Osteoblast (primary cell): ENCODE measurements around the gene PLSCR3. TPM values are rescaled to one million over a fixed set of nuclear protein-coding genes. Genes with fewer than 3 reads are reported as not detected.
"Not testable (repeated sequence)": the region's sequence is repeated elsewhere in the genome, so short reads cannot be mapped to it uniquely, and the experiment has no call there.

Experiments used
- DNase-seq: peaks from one replicate; pipeline ENCODE4 v3.0.0; 2011; ENCODE audit warnings: low spot score, mixed read lengths; ENCODE audit not compliant: insufficient read length; ENCODE audit errors: missing footprints
- H2AFZ ChIP-seq: 2 replicates; pipeline ENCODE4 v1.6.0; 2011; ENCODE audit warnings: mild to moderate bottlenecking, low read length
- H3K27ac ChIP-seq: 2 replicates; pipeline ENCODE4 v1.5.1; 2011; ENCODE audit warnings: mild to moderate bottlenecking, low read depth, low read length, moderate library complexity
- H3K27me3 ChIP-seq: 2 replicates; pipeline ENCODE4 v1.6.0; 2012; ENCODE audit warnings: mild to moderate bottlenecking, control low read depth, inconsistent platforms, low read length, moderate library complexity; ENCODE audit not compliant: insufficient read depth
- H3K36me3 ChIP-seq: 2 replicates; pipeline ENCODE4 v1.5.1; 2011; ENCODE audit warnings: mild to moderate bottlenecking, low read length, control low read depth, moderate library complexity; ENCODE audit not compliant: insufficient read depth
- H3K4me1 ChIP-seq: 2 replicates; pipeline ENCODE4 v1.5.1; 2011; ENCODE audit warnings: mild to moderate bottlenecking, low read length, control low read depth, moderate library complexity; ENCODE audit not compliant: insufficient read depth
- H3K4me2 ChIP-seq: 2 replicates; pipeline ENCODE4 v1.6.0; 2011; ENCODE audit warnings: mild to moderate bottlenecking, low read length; ENCODE audit not compliant: insufficient read depth
- H3K4me3 ChIP-seq: fragments of 200-600 bp; sonication (generic); 3 replicates; pipeline ENCODE4 v1.5.1; 2012; ENCODE audit warnings: mild to moderate bottlenecking, low read length, inconsistent platforms; ENCODE audit not compliant: insufficient read depth
- H3K79me2 ChIP-seq: 2 replicates; pipeline ENCODE4 v1.6.0; 2012; ENCODE audit warnings: mild to moderate bottlenecking, low read length, control low read depth, inconsistent platforms; ENCODE audit not compliant: insufficient read depth
- H3K9me3 ChIP-seq: 2 replicates; pipeline ENCODE4 v1.5.1; 2011; ENCODE audit warnings: low read depth, low read length, control low read depth
- H4K20me1 ChIP-seq: 2 replicates; pipeline ENCODE4 v1.6.0; 2012; ENCODE audit warnings: mild to moderate bottlenecking, low read length, control low read depth; ENCODE audit not compliant: insufficient read depth
- CTCF ChIP-seq: IDR thresholded peaks from 2 replicates; pipeline ENCODE4 v1.5.1; 2011; ENCODE audit warnings: mild to moderate bottlenecking, low read depth, low read length, moderate library complexity; ENCODE audit errors: extremely low read depth
- total RNA-seq: library from RNA; depleted of rRNA; stranded (reverse); fragments of >200 nt; gene quantifications from 2 replicates; pipeline ENCODE4 v1.2.3, GENCODE V29; 2012

PLSCR3 gene
- total RNA-seq, 1 donor, result 27.9 TPM

GRCh38 chr17:7369825-7370224 lies 24.5 kb downstream of the PLSCR3 start:
- Histone ChIP-seq H3K4me3 (no peak overlapping the region), H3K4me1 (no peaks in the 10 kb centered on the region), H4K20me1 (no peaks in the 10 kb centered on the region), H3K79me2 (no peaks in the 10 kb centered on the region), H3K4me2 (no peak overlapping the region), H3K27ac (no peak overlapping the region), H2AFZ (no peak overlapping the region), H3K27me3 (peaks cover 17% of the 10 kb centered on the region), H3K36me3 (no peaks in the 10 kb centered on the region), H3K9me3 (no peaks in the 10 kb centered on the region)
- no peak for TF ChIP-seq CTCF
- peak; percentile 38 for DNase-seq

GRCh38 chr17:7368599-7368994 lies 25.7 kb downstream of the PLSCR3 start:
- H3K27me3 ChIP-seq, result peaks cover 17% of the 10 kb centered on the region
- not testable (repeated sequence) for H3K4me1 ChIP-seq, H3K79me2 ChIP-seq, H3K4me3 ChIP-seq, H2AFZ ChIP-seq, H3K9me3 ChIP-seq, H3K27ac ChIP-seq, H4K20me1 ChIP-seq, H3K36me3 ChIP-seq, H3K4me2 ChIP-seq, DNase-seq

GRCh38 chr17:7367918-7368598 lies 26.3 kb downstream of the PLSCR3 start:
- no peak for DNase-seq
- TF ChIP-seq CTCF, result no peak
- H3K4me2 ChIP-seq, result no peak overlapping the region
- H3K27me3 ChIP-seq, result peaks cover 17% of the 10 kb centered on the region
- no peak overlapping the region for H3K4me3 ChIP-seq
- H3K4me1 ChIP-seq, result no peaks in the 10 kb centered on the region
- H3K9me3 ChIP-seq, result no peaks in the 10 kb centered on the region
- no peak overlapping the region for H3K27ac ChIP-seq
- no peak overlapping the region for H2AFZ ChIP-seq
- H4K20me1 ChIP-seq, result no peaks in the 10 kb centered on the region
- no peaks in the 10 kb centered on the region for H3K79me2 ChIP-seq
- H3K36me3 ChIP-seq, result no peaks in the 10 kb centered on the region

- no peak overlapping the region for H3K4me3 ChIP-seq
- no peak overlapping the region for H3K4me2 ChIP-seq
- H3K27ac ChIP-seq, result no peak overlapping the region
- H3K9me3 ChIP-seq, result no peaks in the 10 kb centered on the region
- TF ChIP-seq CTCF, result no peak
- no peaks in the 10 kb centered on the region for H4K20me1 ChIP-seq
- H3K79me2 ChIP-seq, result no peaks in the 10 kb centered on the region
- no peak overlapping the region for H2AFZ ChIP-seq
- peaks cover 17% of the 10 kb centered on the region for H3K27me3 ChIP-seq
- no peaks in the 10 kb centered on the region for H3K4me1 ChIP-seq
- no peaks in the 10 kb centered on the region for H3K36me3 ChIP-seq
- DNase-seq, result no peak
Observed at GRCh38 chr17:7367083-7367482, 27.2 kb downstream of the PLSCR3 start.

- not testable (repeated sequence) for H3K36me3 ChIP-seq, H3K9me3 ChIP-seq, H4K20me1 ChIP-seq, H3K4me2 ChIP-seq, H2AFZ ChIP-seq, H3K4me1 ChIP-seq, H3K27ac ChIP-seq, H3K4me3 ChIP-seq, H3K79me2 ChIP-seq
- peaks cover 17% of the 10 kb centered on the region for H3K27me3 ChIP-seq
- DNase-seq, result peak; percentile 25
Observed at GRCh38 chr17:7365963-7366362, 28.4 kb downstream of the PLSCR3 start.
